T-helper 2 cell (primary cell): ENCODE measurements around the gene PPFIA1.
"Not testable (repeated sequence)": the region's sequence is repeated elsewhere in the genome, so short reads cannot be mapped to it uniquely, and the experiment has no call there.

Source experiments
- DNase-seq, 5 experiments: peaks; one replicate each; pipeline versions ENCODE4 v3.0.0 to v3.0.0-alpha.2; 2012 to 2022

The PPFIA1 gene

GRCh38 chr11:70359451-70360205 is 89.1 kb downstream of the PPFIA1 start:
- no peak for DNase-seq

- DNase-seq, result no peak
Observed at GRCh38 chr11:70360211-70360610, 89.7 kb downstream of the PPFIA1 start.

- no peak for DNase-seq
Observed at GRCh38 chr11:70364178-70364577, 93.7 kb downstream of the PPFIA1 start.

- peak in 3 of 5 experiments; percentile 48 to 84 (median 64) for DNase-seq
Observed at GRCh38 chr11:70364745-70365543, 94.5 kb downstream of the PPFIA1 start.

GRCh38 chr11:70365544-70365927 is 95.0 kb downstream of the PPFIA1 start:
- DNase-seq, result no peak

- no peak for DNase-seq
Observed at GRCh38 chr11:70367071-70367470, 96.6 kb downstream of the PPFIA1 start.

- DNase-seq, result no peak
Observed at GRCh38 chr11:70368961-70369360, 98.5 kb downstream of the PPFIA1 start.

GRCh38 chr11:70371241-70371640 is 100.8 kb downstream of the PPFIA1 start:
- DNase-seq, result no peak

- DNase-seq, result no peak
Observed at GRCh38 chr11:70372076-70372475, 101.6 kb downstream of the PPFIA1 start.

GRCh38 chr11:70376621-70377020 is 106.1 kb downstream of the PPFIA1 start:
- DNase-seq, result no peak

GRCh38 chr11:70377645-70378044 is 107.2 kb downstream of the PPFIA1 start:
- no peak for DNase-seq

- DNase-seq, result no peak
Observed at GRCh38 chr11:70378506-70379134, 108.1 kb downstream of the PPFIA1 start.

- no peak for DNase-seq
Observed at GRCh38 chr11:70381350-70381749, 110.9 kb downstream of the PPFIA1 start.

GRCh38 chr11:70381872-70382861 is 111.7 kb downstream of the PPFIA1 start:
- no peak for DNase-seq

GRCh38 chr11:70383664-70384565 is 113.4 kb downstream of the PPFIA1 start:
- DNase-seq, result no peak

- DNase-seq, result no peak
Observed at GRCh38 chr11:70384566-70385152, 114.2 kb downstream of the PPFIA1 start.

GRCh38 chr11:70387564-70387963 is 117.1 kb downstream of the PPFIA1 start:
- no peak for DNase-seq

- DNase-seq, result no peak
Observed at GRCh38 chr11:70389201-70389600, 118.7 kb downstream of the PPFIA1 start.

- not testable (repeated sequence) for DNase-seq
Observed at GRCh38 chr11:70390882-70391281, 120.4 kb downstream of the PPFIA1 start.

- DNase-seq, result no peak
Observed at GRCh38 chr11:70394211-70394950, 123.9 kb downstream of the PPFIA1 start.
